ENCODE data around the gene BTBD2. TPM values are rescaled to one million over a fixed set of nuclear protein-coding genes. Genes with fewer than 3 reads are reported as not detected.
A peak's percentile ranks its signal among the peaks of the same experiment; 100 is the strongest.

The BTBD2 gene
- total RNA-seq, 4 donors from 2014 or later: 52.8 to 137 (median 77.1) TPM

DNA sequence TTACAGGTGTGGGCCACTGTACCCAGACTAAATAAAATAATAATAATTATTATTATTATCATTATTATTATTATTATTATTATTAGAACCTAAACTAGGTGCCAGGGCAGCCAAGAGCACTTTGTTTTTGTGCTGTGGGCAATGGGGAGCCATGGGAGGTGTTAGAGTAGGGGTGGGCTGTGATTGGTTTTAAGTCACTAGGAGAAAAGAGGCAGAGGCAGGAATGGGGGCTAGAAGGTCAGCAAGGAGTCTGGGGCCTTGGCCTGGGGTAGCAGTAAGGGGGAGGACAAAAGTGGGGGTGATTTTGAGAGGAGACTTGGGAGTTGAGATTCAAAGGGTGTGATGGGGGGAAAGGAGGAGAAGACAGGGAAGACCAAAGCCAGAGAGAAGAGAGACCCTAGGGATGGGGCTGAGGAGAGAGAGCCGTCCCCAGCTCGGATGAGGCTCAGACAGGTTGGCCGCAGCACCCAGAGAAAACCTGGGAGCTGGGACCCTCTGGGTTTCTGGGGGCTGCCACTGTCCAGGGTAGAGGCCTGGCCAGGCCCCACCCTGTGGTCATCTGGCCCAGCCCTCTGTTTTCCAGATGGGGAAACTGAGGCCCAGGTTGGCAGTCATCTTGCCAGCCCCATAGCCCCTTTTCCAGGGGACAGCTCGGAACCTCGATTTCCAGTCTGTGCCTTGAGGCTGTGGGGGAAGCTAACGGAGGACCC is 17.8 kb upstream of the BTBD2 start:
- Histone ChIP-seq H3K4me3 (peak overlapping the region in 1 of 4 donors; percentile 33), H3K4me1 (peaks cover 36 to 75% (median 70%) of the 10 kb centered on the region in 4 donors), H3K9me3 (peaks cover 0 to 12% (median 8%) of the 10 kb centered on the region in 4 donors), H3K27me3 (no peaks in the 10 kb centered on the region), H3K36me3 (peaks cover 1 to 6% (median 5%) of the 10 kb centered on the region in 4 donors), H3K27ac (replicated peaks in 1 of 4) (peak overlapping the region; percentile 87 to 94 (median 89))
- TF ChIP-seq POLR2A (IDR thresholded peaks at IDR 0.05; ENCODE audit: low read depth) (no peak), EP300 (IDR thresholded peaks at IDR 0.05) (no peak), CTCF (IDR thresholded peaks at IDR 0.05) (no peak), POLR2AphosphoS5 (IDR thresholded peaks at IDR 0.05) (no peak)
- WGBS: 97% methylated on average over 3 of the region's 6 CpGs
- intact Hi-C loops (cut with DNase I): no loop called here
- DNase-seq (ENCODE audit: extremely low spot score): no peak

DNA sequence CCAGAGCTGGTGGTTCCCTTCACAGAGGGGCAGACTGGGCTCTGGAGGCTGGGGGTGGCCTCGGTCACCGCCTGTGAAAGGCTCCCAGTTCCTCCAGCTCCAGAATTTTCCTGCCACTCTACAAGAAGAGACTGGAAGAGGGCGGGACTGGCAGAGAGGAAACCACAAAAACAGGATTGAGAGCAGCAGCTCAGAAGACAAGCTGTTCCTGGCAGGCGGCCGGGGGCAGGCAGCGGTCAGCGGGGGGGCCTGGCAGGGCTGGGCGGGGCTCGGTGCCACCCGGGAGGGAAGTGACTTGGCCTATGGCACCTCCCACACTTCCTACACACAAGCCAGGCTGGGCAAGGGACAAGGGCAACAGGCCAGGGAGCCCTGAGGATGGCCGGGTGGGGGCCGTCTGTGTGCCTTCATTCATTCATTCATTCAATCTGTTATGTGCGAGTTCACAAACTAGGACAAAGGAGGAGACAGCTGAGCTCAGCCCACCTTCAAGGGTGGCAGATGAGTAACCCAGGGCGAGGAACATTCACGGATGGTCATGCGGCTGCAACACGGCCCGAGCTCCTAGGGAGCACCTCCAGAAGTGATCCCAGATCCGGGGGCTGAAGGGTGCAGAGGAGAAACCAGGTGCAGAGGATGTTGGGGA is 16.9 kb upstream of the BTBD2 start:
- Histone ChIP-seq H3K36me3 (no peaks in the 10 kb centered on the region), H3K27ac (replicated peaks in 1 of 4) (peak overlapping the region; percentile 87 to 94 (median 89)), H3K27me3 (no peaks in the 10 kb centered on the region), H3K4me1 (peaks cover 40 to 75% (median 70%) of the 10 kb centered on the region in 4 donors), H3K9me3 (peaks cover 0 to 12% (median 8%) of the 10 kb centered on the region in 4 donors), H3K4me3 (peak overlapping the region; percentile 11 to 42 (median 28))
- DNase-seq (ENCODE audit: extremely low spot score): peak; percentile 98
- intact Hi-C loops (cut with DNase I): no loop called here
- WGBS: 13% methylated on average over 19 of the region's 19 CpGs
- peak; percentile 86 for TF ChIP-seq EP300 (IDR thresholded peaks at IDR 0.05)
- peak; percentile 5 for TF ChIP-seq POLR2A (IDR thresholded peaks at IDR 0.05; ENCODE audit: low read depth)
- TF ChIP-seq POLR2AphosphoS5 (IDR thresholded peaks at IDR 0.05): peak; percentile 93 to 96
- TF ChIP-seq CTCF (IDR thresholded peaks at IDR 0.05): no peak

DNA sequence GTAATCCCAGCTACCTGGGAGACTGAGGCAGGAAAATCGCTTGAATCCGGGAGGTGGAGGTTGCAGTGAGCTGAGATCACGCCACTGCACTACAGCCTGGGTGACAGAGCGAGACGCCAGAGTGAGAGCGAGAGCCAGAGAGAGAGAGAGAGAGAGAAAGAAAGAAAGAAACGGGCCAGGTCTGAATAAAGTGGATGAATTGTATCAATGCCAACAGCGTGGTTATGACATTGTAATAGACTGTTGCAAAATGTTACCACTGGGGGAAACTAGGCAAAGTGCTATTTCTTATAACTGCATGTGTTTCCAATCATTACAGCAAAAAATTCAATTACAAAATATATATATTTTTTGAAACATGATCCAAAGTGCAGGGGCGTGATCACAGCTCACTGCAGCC is 11.8 kb upstream of the BTBD2 start:
- WGBS: 52% methylated on average over 9 of the region's 9 CpGs
- H3K9me3 ChIP-seq: peaks cover 0 to 4% (median 1%) of the 10 kb centered on the region in 4 donors
- H3K4me3 ChIP-seq: no peak overlapping the region
- H3K27ac ChIP-seq (replicated peaks in 1 of 4): peak overlapping the region in 3 of 4 donors; percentile 35 to 37 (median 37)
- no peaks in the 10 kb centered on the region for H3K36me3 ChIP-seq
- peaks cover 26 to 51% (median 46%) of the 10 kb centered on the region in 4 donors for H3K4me1 ChIP-seq
- DNase-seq (ENCODE audit: extremely low spot score): no peak
- intact Hi-C loops (cut with DNase I): no loop called here
- TF ChIP-seq POLR2A (IDR thresholded peaks at IDR 0.05; ENCODE audit: low read depth) (no peak), EP300 (IDR thresholded peaks at IDR 0.05) (no peak), CTCF (IDR thresholded peaks at IDR 0.05) (peak in 2 of 3 experiments; percentile 6 to 18), POLR2AphosphoS5 (IDR thresholded peaks at IDR 0.05) (peak in 1 of 2 donors; percentile 11)
- H3K27me3 ChIP-seq: no peaks in the 10 kb centered on the region

DNA sequence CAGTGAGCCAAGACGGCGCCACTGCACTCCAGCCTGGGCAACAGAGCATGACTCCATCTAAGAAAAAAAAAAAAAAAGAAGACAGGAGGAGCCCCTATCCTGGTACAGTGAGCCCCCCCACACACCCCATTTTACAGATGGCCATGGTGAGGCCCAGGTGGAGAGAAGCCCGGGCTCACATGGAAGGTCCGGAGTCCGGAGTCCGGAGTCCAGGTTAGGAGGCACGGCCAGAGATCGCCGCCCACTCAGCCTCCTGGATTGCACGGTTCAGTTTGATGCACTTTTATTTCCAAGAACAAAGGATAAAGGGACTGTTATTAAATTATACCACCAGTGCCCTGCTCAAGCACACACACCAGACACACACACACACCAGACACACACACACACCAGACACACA is 11.3 kb upstream of the BTBD2 start:
- H3K27ac ChIP-seq (replicated peaks in 1 of 4): peak overlapping the region in 1 of 4 donors; percentile 37
- TF ChIP-seq CTCF (IDR thresholded peaks at IDR 0.05): no peak
- TF ChIP-seq EP300 (IDR thresholded peaks at IDR 0.05): no peak
- TF ChIP-seq POLR2AphosphoS5 (IDR thresholded peaks at IDR 0.05): no peak
- TF ChIP-seq POLR2A (IDR thresholded peaks at IDR 0.05; ENCODE audit: low read depth): no peak
- H3K4me1 ChIP-seq: peaks cover 22 to 45% (median 40%) of the 10 kb centered on the region in 4 donors
- no peak for DNase-seq (ENCODE audit: extremely low spot score)
- H3K27me3 ChIP-seq: no peaks in the 10 kb centered on the region
- intact Hi-C loops (cut with DNase I): no loop called here
- H3K36me3 ChIP-seq: no peaks in the 10 kb centered on the region
- peaks cover 0 to 4% (median 1%) of the 10 kb centered on the region in 4 donors for H3K9me3 ChIP-seq
- WGBS: 86% methylated on average over 10 of the region's 10 CpGs
- H3K4me3 ChIP-seq: no peak overlapping the region

Data from esophagus muscularis mucosa (tissue), 4 donors.